HG02610 (cell line): Measurements from ENCODE around the gene DCLRE1B.

Experiments used
- ATAC-seq: cut with Tn5 transposase; IDR thresholded peaks from one replicate; pipeline ENCODE4 v1.9.1; 2021; ENCODE audit warnings: mild to moderate bottlenecking, moderate library complexity; ENCODE audit not compliant: unreplicated experiment

DCLRE1B gene

GRCh38 chr1:113918243-113918642, 13.1 kb downstream of the DCLRE1B start:
- no peak for ATAC-seq

GRCh38 chr1:113922957-113923356, 17.8 kb downstream of the DCLRE1B start:
- ATAC-seq: no peak

- ATAC-seq: no peak
Observed at GRCh38 chr1:113924473-113924872, 19.3 kb downstream of the DCLRE1B start.

- no peak for ATAC-seq
Observed at GRCh38 chr1:113928187-113928930, 23.2 kb downstream of the DCLRE1B start.

GRCh38 chr1:113928941-113929749, 24.0 kb downstream of the DCLRE1B start, which contains the start of gene HIPK1:
HIPK1 (plus strand) TSS chr1:113929324.
- ATAC-seq: peak; percentile 60

GRCh38 chr1:113929750-113930498, 24.8 kb downstream of the DCLRE1B start:
- peak; percentile 32 for ATAC-seq

- ATAC-seq: peak; percentile 42
Observed at GRCh38 chr1:113930499-113931161, 25.5 kb downstream of the DCLRE1B start.

- no peak for ATAC-seq
Observed at GRCh38 chr1:113931451-113931851, 26.3 kb downstream of the DCLRE1B start.

- ATAC-seq: no peak
Observed at GRCh38 chr1:113934006-113934405, 28.9 kb downstream of the DCLRE1B start.

GRCh38 chr1:113934511-113935055, 29.5 kb downstream of the DCLRE1B start:
- no peak for ATAC-seq

GRCh38 chr1:113935176-113935575, 30.1 kb downstream of the DCLRE1B start:
- no peak for ATAC-seq

GRCh38 chr1:113935970-113936369, 30.8 kb downstream of the DCLRE1B start:
- ATAC-seq: no peak

GRCh38 chr1:113937146-113937545, 32.0 kb downstream of the DCLRE1B start:
- no peak for ATAC-seq

- ATAC-seq: no peak
Observed at GRCh38 chr1:113938192-113938591, 33.1 kb downstream of the DCLRE1B start.

GRCh38 chr1:113940365-113941244, 35.5 kb downstream of the DCLRE1B start:
- ATAC-seq: peak; percentile 79

GRCh38 chr1:113941245-113941559, 36.1 kb downstream of the DCLRE1B start:
- ATAC-seq: no peak

- no peak for ATAC-seq
Observed at GRCh38 chr1:113942527-113942926, 37.4 kb downstream of the DCLRE1B start.

- no peak for ATAC-seq
Observed at GRCh38 chr1:113943028-113943811, 38.1 kb downstream of the DCLRE1B start.

GRCh38 chr1:113945329-113945728, 40.2 kb downstream of the DCLRE1B start:
- no peak for ATAC-seq
